BE2C (cell line): Measurements from ENCODE around the gene HIVEP3.
A peak's percentile ranks its signal among the peaks of the same experiment; 100 is the strongest.

Source experiments
- DNase-seq: peaks from one replicate; pipeline ENCODE4 v3.0.0-alpha.2; 2020
- H3K27me3 ChIP-seq: fragments of 250-450 bp; sonication (Bioruptor Pico); 2 replicates; pipeline ENCODE4 v1.5.1; 2020; ENCODE audit warnings: mild to moderate bottlenecking
- H3K36me3 ChIP-seq: fragments of 250-450 bp; sonication (Bioruptor Pico); 2 replicates; pipeline ENCODE4 v1.5.1; 2020; ENCODE audit warnings: mild to moderate bottlenecking
- H3K4me1 ChIP-seq: fragments of 250-450 bp; sonication (Bioruptor Pico); 2 replicates; pipeline ENCODE4 v1.5.1; 2020
- H3K4me3 ChIP-seq: 2 replicates; pipeline ENCODE4 v1.5.1; 2011; ENCODE audit warnings: low read depth, low read length
- H3K9me3 ChIP-seq: fragments of 250-450 bp; sonication (Bioruptor Pico); 2 replicates; pipeline ENCODE4 v1.5.1; 2020
- CTCF ChIP-seq: IDR thresholded peaks from 2 replicates; pipeline ENCODE4 v1.5.1; 2012; ENCODE audit warnings: mild to moderate bottlenecking, low read depth, low read length

The HIVEP3 gene

GRCh38 chr1:41758500-41758899, 160.2 kb downstream of the HIVEP3 start:
- no peak for TF ChIP-seq CTCF
- H3K36me3 ChIP-seq: no peaks in the 10 kb centered on the region
- no peaks in the 10 kb centered on the region for H3K27me3 ChIP-seq
- no peaks in the 10 kb centered on the region for H3K9me3 ChIP-seq
- H3K4me3 ChIP-seq: no peak overlapping the region
- no peak for DNase-seq
- H3K4me1 ChIP-seq: no peaks in the 10 kb centered on the region

- Histone ChIP-seq H3K9me3 (no peaks in the 10 kb centered on the region), H3K4me1 (no peaks in the 10 kb centered on the region), H3K27me3 (no peaks in the 10 kb centered on the region), H3K4me3 (no peak overlapping the region), H3K36me3 (no peaks in the 10 kb centered on the region)
- peak; percentile 13; the same call in 1 of the 2 replicates for TF ChIP-seq CTCF
- DNase-seq: no peak
These were observed 164.2 kb downstream of the HIVEP3 start for GRCh38 chr1:41754540-41754939.

GRCh38 chr1:41752514-41753170, 166.1 kb downstream of the HIVEP3 start:
- Histone ChIP-seq H3K4me3 (no peak overlapping the region), H3K9me3 (no peaks in the 10 kb centered on the region), H3K4me1 (no peaks in the 10 kb centered on the region), H3K36me3 (no peaks in the 10 kb centered on the region), H3K27me3 (no peaks in the 10 kb centered on the region)
- no peak for TF ChIP-seq CTCF
- DNase-seq: no peak

GRCh38 chr1:41751804-41752513, 166.8 kb downstream of the HIVEP3 start:
- no peak for DNase-seq
- TF ChIP-seq CTCF: no peak
- no peaks in the 10 kb centered on the region for H3K9me3 ChIP-seq
- no peaks in the 10 kb centered on the region for H3K27me3 ChIP-seq
- H3K4me3 ChIP-seq: no peak overlapping the region
- no peaks in the 10 kb centered on the region for H3K36me3 ChIP-seq
- H3K4me1 ChIP-seq: no peaks in the 10 kb centered on the region

GRCh38 chr1:41749991-41750745, 168.6 kb downstream of the HIVEP3 start:
- TF ChIP-seq CTCF: no peak
- H3K4me3 ChIP-seq: no peak overlapping the region
- no peaks in the 10 kb centered on the region for H3K9me3 ChIP-seq
- no peaks in the 10 kb centered on the region for H3K36me3 ChIP-seq
- H3K4me1 ChIP-seq: no peaks in the 10 kb centered on the region
- H3K27me3 ChIP-seq: no peaks in the 10 kb centered on the region
- DNase-seq: no peak
